ENCODE measurements around the gene POLN.
"Not testable (repeated sequence)": the region's sequence is repeated elsewhere in the genome, so short reads cannot be mapped to it uniquely, and the experiment has no call there.

The POLN gene

DNA sequence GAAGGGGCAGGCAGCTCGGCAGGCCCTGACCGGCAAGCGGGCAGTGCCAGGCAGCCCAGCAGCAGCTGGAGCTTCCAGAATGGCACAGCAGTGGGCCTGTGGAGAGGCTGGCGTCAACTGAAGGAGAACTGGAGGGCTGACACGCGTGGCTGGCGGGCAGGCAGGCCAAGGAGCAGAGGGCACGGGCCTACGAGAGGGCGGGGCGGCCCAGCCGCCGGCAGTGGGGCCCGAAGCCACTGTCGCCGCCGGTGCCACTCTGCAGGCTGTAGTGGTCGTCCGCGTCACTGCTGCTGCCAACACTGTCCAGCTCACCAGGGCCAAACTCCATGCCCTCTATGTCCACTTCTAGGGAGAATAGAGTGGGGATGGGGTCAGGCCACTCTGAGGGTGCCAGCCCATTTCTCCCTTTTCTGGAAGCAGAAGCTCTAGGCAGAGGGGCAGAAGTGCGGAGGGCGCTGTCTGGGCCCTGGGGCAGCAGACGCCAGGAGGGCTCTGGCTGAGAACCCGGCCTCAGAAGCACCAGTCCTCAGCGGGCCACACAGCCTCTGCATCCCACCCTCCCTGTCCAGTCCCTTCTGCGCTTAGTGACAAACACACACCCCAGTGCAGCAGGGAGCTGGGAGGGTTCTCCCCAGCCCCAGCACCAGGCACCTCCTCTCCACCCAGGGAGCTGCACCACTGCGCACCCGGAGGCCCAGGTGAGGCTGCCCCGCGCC, 8.6 kb upstream of the POLN start:
- no peak for DNase-seq

DNA sequence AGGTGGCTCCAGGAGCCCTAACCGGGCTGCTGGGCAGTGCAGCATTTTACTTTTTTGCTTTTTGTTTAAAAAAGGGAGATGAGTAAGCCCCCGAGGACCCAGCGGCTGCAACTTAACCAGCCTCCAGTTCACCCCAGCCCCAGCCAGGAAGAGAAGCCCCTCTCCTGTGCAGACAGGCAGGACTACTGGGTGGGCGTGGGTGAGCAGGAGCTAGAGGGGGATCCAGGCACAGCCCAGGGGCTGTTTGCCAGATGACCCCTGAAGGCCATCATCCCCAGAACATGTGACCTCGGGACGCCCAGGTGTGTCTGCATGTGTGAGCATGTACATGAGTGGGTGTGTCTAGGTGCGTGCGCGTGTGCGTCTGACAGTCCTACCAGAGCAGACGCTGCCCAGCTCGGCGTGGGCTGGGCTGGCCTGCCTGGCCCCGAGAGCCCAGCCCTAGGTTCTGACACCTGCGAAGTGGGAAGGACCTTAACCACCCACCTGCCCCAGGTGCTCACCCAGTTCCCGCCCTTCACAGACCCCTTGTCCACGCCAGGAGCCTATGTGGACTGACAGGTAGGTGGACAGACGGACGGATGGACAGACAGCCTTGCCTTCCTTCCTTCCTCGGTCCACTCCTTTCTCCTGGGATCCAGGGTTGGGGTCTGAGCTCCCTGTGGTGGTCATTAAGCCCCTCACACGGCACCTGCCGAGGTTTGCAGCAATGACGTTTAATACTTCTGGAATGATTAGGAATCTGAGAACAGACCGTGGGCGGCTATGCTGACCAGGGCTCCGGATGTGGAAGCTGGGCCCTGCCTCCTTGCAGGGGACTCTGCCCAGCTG, 7.8 kb upstream of the POLN start:
- DNase-seq: no peak

DNA sequence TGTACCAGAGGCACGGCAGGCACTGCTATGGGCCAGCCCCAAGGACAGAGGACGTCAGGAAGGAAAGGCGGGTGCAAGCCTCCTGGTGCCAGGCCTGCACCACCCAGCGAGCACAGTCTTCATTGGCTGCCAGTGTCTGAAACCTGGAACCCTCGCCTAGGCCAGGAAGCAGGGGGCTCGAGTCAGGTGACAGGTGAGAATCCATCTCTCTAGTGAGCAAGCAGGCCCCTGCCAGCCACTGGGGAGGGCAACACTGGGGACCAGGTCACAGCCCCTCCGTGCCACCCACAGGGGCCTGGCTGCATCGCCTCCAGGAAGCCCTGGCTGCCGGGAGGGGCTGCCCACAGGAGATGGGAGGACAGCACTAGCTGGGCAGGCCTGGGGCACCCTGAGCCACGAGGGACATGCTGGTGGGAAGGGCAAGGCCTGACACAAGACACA, 6.9 kb upstream of the POLN start:
- no peak for DNase-seq

DNA sequence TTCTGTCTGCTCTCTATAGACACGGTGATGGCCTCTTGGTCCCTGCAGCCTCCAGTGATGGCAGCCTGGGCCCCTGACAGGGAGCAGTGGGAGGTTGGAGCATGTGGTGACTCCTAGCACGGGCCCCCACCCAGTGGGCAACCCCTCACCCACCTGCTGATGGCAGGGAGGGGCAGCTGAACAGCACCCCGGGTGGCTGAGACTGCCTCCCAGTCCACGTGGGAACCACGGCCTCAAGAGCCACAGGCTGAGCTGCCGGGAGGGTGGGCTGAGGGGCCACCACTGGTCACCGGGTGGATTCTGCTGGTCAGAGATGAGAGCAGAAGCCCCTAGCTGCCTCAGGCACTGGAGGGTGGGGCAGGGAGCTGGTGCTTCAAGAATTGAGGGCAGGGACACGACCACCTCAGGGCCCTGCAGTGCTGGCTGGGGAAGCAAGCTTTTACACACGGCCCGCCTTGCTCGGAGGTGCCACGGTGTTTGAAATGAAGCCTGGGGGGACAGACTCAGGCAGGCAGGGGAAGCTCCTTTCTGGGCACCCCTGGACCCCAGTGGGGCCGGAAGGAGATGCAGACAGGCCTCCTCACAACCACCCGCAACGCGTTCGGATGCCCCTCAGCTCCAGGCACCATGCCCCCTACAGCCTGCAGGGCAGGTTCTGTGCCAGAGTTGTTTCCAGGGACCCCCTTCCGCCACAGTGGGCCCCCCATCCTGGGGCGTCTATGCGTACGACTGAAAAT, 6.3 kb upstream of the POLN start:
- no peak for DNase-seq

DNA sequence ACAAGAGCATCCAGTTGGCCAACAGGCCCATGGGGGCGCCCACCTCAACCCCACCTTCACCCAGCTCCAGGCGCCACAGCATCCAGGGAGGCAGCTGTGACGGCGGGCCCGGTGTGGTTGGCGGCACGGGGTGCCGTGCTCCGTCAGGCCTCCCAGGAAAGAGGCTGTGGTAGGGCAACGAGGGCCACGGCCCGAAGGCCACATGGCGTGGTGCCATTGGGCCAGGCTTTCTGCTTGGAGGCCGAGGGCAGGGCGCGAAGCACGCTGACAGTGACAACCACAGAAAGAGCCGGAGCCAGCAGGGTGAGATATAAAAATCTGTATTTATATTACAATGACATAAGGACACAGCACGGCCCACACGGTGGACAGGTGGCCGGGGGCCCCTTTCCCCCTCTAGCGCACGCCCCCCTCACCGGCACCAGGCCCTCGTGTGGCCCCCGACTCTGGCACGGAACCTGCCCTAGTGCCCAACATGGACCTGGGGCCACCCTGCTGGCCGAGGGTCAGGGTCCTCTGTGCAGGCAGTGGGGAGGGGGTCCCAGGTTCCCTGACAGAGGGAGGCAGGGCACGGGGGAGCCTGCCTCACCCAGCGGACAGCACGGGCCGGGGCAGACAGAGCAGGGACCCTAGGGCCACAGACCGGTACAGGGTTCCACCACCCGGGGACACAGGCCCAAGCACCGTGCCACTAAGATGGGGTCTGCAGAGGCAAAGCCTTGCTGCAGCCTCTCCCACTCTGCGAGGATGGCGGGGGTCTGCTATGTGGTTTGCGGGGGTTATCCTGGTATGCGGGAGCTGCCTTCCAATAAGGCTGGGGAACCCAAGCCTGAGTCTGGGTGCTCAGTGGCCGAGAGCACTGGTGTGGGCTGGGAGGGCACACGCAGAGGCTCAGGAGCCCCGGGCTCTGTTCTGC, 5.5 kb upstream of the POLN start:
- no peak for DNase-seq

DNA sequence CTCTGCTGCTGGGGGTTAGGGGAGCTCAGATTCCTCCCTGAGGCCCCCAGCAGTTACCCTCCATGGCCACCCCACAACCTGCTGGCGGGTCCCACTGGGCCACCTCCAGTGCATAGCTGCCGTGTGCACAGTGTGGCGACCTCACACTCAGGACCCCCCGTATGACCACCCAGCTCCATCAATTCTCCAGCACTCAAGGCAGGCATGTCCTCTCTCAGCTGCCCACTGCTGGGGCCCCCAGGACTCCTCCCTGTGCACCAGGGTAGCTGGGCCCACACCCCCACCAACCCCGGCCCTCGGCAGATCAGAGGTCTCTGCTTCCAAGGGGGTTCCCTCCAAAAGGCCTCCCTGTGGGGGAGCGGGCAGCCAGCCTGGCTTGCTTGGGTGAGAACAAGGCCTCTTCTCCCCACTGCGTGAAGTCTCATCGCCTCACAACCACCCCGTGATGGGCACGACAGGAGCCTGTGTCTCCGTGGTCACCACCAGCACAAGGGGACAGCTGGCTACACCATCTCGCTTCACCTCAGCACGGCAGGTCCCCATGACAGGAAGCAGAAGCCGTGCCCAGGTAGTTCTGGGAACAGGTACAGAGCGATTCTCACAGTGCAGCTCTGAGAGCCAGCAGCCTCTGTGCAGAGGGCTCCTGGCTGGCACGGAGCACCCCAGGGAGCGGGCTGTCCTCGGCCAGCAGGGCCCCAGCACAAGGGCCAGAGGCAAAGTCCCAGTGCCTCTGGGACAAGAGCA, 4.6 kb upstream of the POLN start:
- no peak for DNase-seq

DNA sequence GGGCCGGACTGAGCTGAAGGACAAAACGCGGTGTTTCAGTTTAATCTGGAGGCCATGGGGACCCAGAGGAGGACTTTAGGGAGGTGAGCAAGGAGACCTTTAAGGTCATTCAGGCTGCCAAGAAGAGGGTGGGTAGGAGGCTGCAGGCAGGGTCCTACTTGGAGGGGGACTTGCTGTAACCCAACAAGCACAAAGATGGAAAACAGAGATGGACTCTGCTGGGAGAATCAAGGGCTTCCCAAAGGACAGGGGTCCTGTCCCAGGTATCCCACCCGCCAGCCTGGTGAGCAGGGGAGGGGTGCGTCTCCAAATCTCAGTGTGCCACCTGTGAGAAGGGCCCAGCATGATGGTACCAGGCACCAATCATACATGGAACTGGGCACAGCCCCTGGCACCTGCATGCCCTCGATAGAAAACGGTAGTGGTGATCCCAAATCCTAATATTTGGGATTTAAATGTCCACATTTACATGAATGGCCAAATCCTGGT, 3.9 kb upstream of the POLN start:
- DNase-seq: no peak

DNA sequence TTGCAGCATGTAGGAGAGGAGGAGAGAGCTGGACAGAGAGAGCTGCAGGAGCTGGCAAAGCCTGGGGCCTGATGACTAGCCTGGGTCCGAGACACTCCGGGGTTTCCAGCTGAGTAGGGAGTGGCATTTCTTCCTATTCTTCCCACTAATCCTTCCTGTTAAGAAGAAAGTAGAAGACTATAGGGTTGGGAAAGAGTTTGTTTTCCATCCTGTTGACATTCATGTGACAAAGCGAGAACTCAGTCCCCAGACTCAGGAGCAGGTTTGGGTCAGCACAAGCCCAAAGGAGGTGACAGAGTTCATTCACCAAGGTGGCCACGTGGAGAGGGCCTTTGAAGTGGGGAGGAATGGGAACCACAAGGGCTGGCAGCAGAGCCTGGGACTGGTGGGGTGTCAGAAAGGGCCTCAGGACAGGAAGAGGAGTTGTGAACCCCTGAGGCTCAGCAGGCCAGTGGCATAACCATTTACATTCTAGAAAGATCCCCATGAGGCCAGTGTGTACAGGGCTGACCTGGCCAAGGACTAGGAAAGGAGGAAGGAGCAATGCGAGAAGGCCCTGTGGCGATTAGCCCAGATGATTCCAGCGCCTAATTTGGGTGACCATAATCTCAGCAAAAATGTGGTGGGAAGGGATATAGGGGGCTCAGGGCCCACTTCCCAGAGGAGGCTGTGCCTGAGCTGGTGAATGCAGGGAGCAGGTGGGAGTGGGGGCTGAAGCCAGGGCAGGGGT, 3.3 kb upstream of the POLN start:
- DNase-seq: no peak

DNA sequence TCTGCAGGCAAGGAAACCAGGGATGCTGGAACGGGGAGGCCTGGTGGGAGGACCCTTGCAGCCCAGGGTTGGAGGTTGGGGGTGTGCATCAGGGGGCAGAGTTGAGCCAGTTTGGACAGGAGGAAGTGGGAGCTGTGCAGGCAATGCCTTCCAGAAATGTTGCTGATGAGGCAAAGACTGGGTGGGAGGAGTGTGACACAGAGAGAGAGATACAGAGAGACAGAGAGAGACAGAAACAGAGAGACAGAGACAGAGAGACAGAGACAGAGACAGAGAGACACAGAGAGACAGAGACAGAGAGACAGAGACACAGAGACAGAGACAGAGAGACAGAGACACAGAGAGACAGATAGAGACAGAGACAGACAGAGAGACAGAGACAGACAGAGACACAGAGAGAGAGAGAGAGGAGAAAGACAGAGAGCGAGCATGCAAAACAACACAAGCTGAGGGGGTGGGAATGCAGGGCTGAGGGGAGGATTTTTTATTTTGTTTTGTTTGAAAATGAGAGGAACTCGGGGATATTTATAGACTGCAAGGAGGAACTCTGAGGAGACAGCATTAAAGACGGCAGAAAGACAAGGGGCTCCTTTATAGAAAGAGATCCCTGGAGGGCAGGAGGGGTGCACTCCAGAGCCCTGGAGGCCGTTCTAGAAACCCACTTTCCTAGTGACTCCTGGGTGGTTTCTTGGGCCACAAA, 1.9 kb upstream of the POLN start:
- no peak for DNase-seq

DNA sequence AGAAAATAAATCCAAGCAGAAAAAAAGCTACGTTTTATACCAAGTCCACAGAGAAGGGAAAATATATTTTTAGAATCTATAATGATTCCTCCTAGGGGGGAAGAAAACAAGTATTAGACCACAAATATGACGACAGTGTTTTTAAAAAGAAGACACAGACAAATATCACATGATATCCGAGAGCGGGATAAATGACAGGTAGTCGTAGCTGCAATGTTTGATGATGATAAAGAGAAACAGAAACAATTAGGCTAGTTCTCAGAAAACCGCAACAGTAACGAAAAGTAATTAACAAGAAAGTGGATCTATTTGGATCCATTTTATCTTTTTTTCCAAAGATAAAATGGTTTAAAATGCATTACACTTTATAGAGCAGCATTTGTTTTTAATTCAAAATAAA, 918 bp downstream of the POLN start:
- no peak for DNase-seq

DNA sequence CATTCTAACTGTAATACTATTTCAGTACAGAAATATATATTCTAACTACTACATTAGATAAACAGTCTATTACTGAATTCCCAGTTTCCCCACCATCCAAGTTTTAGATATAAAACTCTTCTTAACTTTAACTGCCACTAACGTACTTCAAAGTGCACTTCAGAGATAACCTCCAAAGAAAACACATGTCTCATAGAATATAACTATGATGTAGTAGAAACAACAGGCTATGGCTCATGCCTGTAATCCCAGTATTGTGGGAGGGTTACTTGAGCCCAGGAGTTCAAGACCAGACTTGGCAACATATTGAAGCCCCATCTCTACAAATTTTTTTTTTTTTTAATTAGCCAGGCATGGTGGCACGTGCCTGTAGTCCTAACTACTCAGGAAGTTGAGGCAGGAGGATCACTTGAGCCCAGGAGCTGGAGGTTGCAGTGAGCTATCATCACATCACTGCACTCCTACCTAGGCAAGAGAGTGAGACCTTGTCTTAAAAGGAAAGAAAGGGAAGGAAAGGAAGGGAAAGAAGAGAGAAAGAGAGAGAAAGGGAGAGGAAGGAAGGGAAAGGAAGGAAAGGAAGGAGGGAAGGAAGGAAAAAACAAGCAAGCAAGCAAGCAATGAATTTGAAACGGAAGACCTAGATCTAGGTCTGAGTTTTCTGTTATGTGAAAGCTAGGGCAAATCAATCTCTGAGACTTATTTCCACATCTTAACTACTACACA, 4.8 kb downstream of the POLN start:
- DNase-seq: no peak

DNA sequence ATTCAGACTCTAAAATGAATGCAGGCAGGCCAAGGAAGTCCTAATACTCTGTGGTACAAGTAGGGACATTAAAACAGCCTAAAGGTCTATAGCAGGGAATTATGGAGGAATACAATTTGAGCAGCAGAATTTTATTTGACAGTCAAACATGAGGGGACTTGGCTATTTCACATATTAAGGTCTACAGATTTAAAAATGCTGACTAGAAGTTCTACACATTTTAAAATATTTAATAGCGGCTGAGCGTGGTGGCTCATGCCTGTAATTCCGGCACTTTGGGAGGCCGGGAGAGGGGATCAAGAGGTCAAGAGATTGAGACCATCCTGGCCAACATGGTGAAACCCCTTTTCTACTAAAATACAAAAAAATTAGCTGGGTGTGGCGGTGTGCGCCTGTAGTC, 10.8 kb downstream of the POLN start:
- DNase-seq: no peak

DNA sequence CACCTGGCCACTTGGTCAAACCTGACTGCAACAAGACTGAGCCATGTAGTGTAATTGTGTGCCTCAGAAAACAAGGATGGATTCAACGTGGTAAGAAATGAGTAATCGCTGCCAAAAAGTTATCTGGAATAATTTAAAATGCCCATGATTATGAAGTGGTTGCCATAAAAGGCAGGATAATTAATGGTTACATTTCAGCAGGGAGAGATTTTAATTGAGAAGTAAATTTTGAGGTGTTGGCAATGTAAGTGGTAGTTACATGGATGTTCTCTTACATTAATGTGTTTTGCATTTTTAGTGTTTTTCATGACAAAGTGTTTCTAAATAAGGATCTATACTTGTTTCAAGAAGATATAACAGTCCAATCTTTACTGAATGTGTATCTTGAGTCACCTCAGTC, 15.7 kb downstream of the POLN start:
- DNase-seq: no peak

DNA sequence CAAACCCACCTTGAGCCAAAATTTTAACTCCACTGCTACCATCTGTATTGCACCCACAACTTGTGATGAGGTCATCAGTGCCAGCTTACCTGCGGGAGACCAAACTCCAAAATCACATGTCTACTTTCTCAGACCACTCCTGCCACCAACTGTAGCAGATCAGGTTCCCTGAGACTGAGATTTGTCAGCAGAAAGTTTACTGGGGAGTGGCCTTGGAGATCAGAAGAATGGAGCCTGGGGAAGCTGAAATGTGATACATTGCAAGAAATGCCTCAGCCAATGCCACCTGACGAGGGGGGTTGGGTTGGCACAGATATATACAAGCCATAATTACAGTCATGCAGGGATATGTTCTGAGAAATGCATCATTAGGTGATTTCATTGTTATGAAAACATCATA, 19.1 kb downstream of the POLN start:
- DNase-seq: no peak

DNA sequence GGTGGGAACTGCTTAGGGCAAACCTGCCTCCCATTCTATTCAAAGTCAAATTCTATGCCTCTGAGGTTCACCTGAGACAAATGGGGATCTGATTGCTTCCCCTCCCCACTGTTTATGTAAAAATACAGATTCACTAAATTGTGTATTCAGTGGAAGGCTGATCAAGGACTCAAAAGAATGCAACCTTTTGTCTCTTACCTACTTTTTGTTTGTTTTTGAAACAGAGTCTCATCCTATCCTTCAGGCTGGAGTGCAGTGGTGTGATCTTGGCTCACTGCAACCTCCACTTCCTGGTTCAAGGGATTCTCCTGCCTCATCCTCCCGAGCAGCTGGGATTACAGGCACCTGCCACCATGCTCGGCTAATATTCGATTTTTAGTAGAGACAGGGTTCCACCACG, 20.5 kb downstream of the POLN start:
- not testable (repeated sequence) for DNase-seq

DNA sequence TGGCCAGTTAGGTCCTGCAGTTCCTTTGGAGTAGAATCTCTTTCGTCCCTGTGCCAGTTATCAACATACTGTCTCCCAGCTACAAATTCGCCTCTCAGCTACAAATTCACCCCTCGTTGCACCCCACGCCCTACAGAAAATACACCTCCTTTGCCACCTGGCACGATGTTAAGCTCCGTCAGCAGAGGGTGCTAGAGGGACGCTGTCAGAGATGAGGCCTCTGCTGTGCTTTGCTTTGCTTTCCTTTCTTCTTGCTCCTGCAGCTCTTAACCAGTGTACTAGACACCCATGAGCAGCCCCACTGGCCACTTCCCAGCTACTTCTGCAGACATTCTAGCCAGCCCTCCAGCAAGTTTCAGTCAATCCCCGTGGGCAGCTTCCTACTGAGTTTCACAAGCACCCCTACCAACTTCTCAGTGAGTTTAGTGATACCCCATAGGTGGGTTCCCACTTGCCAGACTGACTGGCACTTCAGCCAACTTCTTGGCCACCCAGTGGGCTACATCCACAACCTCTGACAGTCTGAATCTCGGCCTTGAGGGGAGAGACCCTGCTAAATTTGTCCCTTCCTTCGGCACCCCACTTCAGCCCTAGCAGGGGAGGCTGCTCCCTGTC, 21.8 kb downstream of the POLN start:
- DNase-seq: peak; percentile 37

DNA sequence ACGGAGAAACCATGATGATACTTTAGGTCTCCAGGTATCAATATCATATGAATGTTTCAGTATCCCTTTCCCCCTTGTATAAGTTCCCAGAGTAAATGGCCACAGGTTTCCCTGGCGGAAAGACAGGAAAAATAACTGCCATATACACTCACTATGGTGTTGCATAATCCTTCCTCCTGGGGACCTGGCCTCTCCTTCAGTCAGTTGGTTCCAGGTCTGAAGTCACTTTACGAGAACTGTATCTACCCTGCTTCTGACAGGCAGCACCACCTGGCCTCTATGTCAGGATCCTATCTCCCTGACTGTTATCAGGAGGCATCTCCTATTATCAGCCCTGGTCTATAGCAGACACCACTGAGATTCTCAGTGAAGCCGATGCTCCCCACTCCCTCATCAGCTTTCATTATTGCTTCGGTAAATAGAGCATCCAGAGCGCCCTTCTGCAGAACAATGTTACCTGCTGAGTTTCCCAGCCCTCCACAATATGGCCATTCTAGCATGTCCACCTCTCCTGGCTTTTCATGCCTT, 22.6 kb downstream of the POLN start:
- no peak for DNase-seq

DNA sequence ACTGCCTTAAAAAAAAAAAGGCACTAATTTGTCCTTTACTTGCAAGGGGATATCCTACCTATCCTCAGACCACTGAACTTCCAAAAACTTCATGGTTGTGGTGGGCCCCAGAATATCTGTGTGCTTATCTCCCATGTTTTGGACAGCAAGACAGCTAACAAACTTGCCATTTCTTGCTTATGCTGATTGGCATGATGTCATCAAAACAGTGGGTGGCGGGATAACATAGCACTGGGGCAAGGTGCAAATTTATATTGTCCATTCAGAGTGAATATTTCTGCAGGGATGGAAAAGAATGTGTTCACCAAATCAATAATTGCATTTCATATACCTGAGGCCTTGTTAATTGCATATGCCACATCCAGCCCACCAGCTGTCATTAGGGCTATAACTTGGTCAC, 23.5 kb downstream of the POLN start:
- DNase-seq: no peak

DNA sequence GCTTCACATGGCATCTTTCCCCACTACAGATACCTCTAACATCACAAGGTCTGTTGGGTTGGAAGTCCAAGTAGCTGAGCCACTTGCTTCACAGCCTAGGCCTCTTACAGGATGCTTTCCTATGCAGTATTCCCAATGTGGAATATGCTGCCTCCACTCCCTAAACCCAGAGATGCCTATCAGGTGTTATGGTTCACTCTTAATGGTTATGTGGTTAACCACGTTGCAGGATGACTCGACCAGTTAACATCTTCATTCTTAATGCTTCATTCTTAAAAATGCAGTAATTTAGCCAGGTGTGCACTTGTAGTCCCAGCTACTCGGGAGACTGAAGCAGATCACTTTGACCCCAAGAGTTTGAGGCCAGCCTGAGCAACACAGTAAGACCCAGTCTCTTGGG, 24.2 kb downstream of the POLN start:
- peak; percentile 7 for DNase-seq
